Vagina (tissue), 2 donors: ENCODE results near the gene LRFN5. TPM values are rescaled to one million over a fixed set of nuclear protein-coding genes. Genes with fewer than 3 reads are reported as not detected.

Source experiments
- DNase-seq, 2 donors: peaks; one replicate each; pipeline ENCODE4 v3.0.0-alpha.2; 2017; ENCODE audit errors: extremely low spot score in 2 of 2
- H3K27ac ChIP-seq: fragments of 200-600 bp; sonication (generic); one replicate; pipeline ENCODE4 v1.5.1; 2019
- H3K27me3 ChIP-seq: fragments of 200-600 bp; sonication (generic); one replicate; pipeline ENCODE4 v1.5.1; 2019
- H3K36me3 ChIP-seq, 2 donors: fragments of 200-600 bp; sonication (generic); one replicate each; pipeline ENCODE4 v1.5.1; 2017 to 2019
- H3K4me1 ChIP-seq: fragments of 200-600 bp; sonication (generic); one replicate; pipeline ENCODE4 v1.5.1; 2019
- H3K4me3 ChIP-seq, 2 donors: fragments of 200-600 bp; sonication (generic); 1 replicate in 1 of 2; 2 replicates in 1 of 2; pipeline ENCODE4 v1.5.1; 2016 to 2019
- H3K9me3 ChIP-seq: fragments of 200-600 bp; sonication (generic); one replicate; pipeline ENCODE4 v1.5.1; 2019
- POLR2A ChIP-seq, 2 donors: fragments of 450-650 bp; IDR thresholded peaks; one replicate each; pipeline ENCODE4 v1.6.1; 2017; ENCODE audit warnings: antibody characterized with exemption in 2 of 2, mild to moderate bottlenecking in 2 of 2, moderate library complexity in 2 of 2
- POLR2AphosphoS5 ChIP-seq, 2 donors: sonication (generic); formaldehyde crosslinking; IDR thresholded peaks; one replicate each; pipeline ENCODE4 v1.9.0; 2017; ENCODE audit warnings: antibody characterized with exemption in 2 of 2, mild to moderate bottlenecking in 2 of 2, low read depth in 1 of 2; ENCODE audit not compliant: insufficient read depth in 1 of 2
- intact Hi-C: fragments of 100-400 bp; cut with DNase I; formaldehyde crosslinking; loops from one replicate; pipeline ENCODE4 v1.15.1; 2023
- total RNA-seq: library from RNA; depleted of rRNA; stranded (reverse); fragments of >200 nt; gene quantifications from one replicate; pipeline ENCODE4 v1.2.3, GENCODE V29; 2016
- TF ChIP-seq, protein P1 (sequence below), 3 experiments: fragments of 450-650 bp in 2 of 3; fragments of 200-600 bp in 1 of 3; sonication (generic) in 1 of 3; IDR thresholded peaks; one replicate each; pipeline ENCODE4 v1.5.1; 2017 to 2019; ENCODE audit warnings: antibody characterized with exemption in 3 of 3, mild to moderate bottlenecking in 2 of 3, moderate library complexity in 2 of 3

Gene LRFN5
- total RNA-seq, 1 donor from 2014 or later: 197 TPM

DNA sequence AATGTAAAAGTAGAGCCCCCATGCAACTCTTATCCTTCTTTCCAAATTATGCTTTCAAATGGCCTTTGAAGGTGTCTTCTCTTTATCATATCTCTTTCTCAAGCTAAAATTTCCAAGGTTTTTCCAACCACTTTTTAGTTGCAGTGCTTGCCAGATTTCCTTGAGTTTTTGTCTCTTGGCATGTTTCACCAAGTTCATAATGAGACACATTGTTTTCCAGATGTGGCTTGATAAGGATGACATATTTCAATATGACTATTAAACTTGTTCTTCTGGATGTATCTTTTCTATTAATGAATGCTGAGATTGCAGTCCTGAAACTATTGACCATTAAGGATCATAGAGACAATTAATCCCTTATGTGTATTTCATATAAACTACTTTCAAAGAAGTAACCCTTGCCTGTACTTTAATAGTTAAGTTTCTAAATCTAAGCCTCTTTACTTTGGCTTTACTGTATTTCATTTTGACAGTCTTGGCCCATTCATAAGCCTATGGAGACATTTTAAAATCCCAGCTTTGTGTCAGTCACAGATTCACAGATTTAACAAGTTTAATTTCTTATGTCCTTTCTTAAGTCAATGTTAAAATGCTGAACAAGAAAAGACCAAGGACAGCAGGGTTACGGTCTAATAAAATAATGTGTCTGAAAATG, 151.5 kb downstream of the LRFN5 start:
- Histone ChIP-seq H3K4me1 (peaks cover 8% of the 10 kb centered on the region), H3K27me3 (no peaks in the 10 kb centered on the region), H3K9me3 (no peaks in the 10 kb centered on the region), H3K36me3 (no peaks in the 10 kb centered on the region), H3K4me3 (no peak overlapping the region), H3K27ac (no peak overlapping the region)
- TF ChIP-seq POLR2AphosphoS5 (IDR thresholded peaks at IDR 0.05; ENCODE audit: insufficient read depth in 1 of 2, low read depth in 1 of 2) (no peak), POLR2A (IDR thresholded peaks at IDR 0.05) (no peak)
- TF ChIP-seq, protein P1, sequence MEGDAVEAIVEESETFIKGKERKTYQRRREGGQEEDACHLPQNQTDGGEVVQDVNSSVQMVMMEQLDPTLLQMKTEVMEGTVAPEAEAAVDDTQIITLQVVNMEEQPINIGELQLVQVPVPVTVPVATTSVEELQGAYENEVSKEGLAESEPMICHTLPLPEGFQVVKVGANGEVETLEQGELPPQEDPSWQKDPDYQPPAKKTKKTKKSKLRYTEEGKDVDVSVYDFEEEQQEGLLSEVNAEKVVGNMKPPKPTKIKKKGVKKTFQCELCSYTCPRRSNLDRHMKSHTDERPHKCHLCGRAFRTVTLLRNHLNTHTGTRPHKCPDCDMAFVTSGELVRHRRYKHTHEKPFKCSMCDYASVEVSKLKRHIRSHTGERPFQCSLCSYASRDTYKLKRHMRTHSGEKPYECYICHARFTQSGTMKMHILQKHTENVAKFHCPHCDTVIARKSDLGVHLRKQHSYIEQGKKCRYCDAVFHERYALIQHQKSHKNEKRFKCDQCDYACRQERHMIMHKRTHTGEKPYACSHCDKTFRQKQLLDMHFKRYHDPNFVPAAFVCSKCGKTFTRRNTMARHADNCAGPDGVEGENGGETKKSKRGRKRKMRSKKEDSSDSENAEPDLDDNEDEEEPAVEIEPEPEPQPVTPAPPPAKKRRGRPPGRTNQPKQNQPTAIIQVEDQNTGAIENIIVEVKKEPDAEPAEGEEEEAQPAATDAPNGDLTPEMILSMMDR (IDR thresholded peaks at IDR 0.05): no peak
- intact Hi-C loops: no loop called here
- DNase-seq: no peak

DNA sequence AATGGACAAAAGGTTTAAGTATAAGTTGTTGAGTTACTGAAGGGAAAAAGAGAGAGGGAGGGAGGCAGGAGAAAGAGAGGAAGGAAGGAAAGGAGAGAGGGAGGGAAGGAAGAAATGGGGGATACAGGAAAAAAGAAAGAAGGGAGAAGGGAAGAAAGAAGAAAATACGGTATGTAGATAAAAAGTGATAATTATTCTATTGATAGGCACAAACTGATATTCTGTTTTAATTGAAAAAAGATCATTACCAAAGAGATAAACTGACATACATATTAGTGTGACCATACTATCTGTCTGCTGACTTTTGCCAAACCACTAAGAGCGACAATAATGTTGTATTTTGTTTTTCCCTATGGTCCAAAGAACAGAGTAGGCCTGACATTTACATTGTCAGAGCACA, 154.5 kb downstream of the LRFN5 start:
- H3K9me3 ChIP-seq: no peaks in the 10 kb centered on the region
- intact Hi-C loops: no loop called here
- H3K36me3 ChIP-seq: no peaks in the 10 kb centered on the region
- no peaks in the 10 kb centered on the region for H3K27me3 ChIP-seq
- no peak overlapping the region for H3K4me3 ChIP-seq
- TF ChIP-seq POLR2A (IDR thresholded peaks at IDR 0.05) (no peak), POLR2AphosphoS5 (IDR thresholded peaks at IDR 0.05; ENCODE audit: insufficient read depth in 1 of 2, low read depth in 1 of 2) (no peak)
- TF ChIP-seq, protein P1 (IDR thresholded peaks at IDR 0.05): no peak
- no peak for DNase-seq
- no peak overlapping the region for H3K27ac ChIP-seq
- peaks cover 8% of the 10 kb centered on the region for H3K4me1 ChIP-seq

DNA sequence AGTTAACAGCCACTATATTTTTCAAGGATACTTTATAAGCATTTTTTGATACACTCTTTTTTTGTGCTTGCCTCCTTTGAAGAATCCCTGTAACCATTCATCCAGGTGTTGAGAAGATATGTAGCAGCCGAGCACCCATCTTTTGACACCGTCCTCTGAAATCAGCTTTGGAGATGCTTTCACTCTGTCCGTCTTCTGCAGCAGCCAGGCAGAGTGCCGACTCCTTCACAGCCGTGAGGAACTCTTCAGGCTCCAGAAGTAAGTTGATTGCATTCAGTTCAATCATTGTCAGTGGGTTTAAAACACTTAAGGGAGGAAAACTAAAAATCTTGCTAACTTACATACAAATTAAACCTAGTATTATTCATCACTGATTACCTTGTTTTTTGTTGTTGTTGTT, 160.1 kb downstream of the LRFN5 start:
- DNase-seq: no peak
- TF ChIP-seq POLR2A (IDR thresholded peaks at IDR 0.05): no peak
- TF ChIP-seq, protein P1 (IDR thresholded peaks at IDR 0.05): no peak
- H3K27ac ChIP-seq: no peak overlapping the region
- intact Hi-C loops: no loop called here
- H3K36me3 ChIP-seq: no peaks in the 10 kb centered on the region
- no peak overlapping the region for H3K4me3 ChIP-seq
- no peaks in the 10 kb centered on the region for H3K4me1 ChIP-seq
- no peaks in the 10 kb centered on the region for H3K27me3 ChIP-seq
- no peaks in the 10 kb centered on the region for H3K9me3 ChIP-seq

DNA sequence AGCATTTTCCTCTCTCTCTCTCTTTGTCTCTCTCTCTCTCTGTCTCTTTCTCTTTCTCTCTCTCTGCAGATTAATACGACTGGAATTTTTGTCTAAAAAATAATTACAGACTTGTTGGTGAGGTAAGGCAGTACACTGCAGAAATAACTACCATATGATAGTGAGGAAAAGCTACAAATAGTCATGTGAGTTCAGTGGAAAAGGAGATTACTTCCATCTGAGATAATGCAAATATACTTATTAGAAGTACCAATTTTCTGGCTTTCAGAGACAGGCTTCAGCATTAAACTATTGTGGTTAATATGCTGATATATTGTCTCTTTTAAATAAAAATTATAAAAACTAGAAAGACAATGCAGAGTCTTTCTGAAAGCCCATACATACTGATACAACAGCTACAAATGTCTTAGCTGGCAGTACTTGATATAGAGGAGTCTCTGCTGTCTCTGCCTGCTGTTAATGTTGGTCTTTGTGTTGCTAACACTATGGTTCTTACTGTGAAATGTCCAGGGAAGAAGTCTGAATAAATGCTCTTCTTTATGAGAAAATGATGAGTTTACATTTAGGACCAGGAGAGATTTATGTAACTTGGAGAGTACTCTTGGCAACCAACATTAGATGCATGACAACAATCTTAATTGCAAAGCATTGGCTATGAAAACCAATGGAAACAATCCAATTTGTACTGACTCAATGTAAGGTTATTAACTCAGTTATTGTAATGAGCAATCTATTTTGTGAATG, 167.0 kb downstream of the LRFN5 start:
- DNase-seq: no peak
- Histone ChIP-seq H3K27me3 (no peaks in the 10 kb centered on the region), H3K27ac (no peak overlapping the region), H3K4me1 (no peaks in the 10 kb centered on the region), H3K4me3 (no peak overlapping the region), H3K36me3 (no peaks in the 10 kb centered on the region), H3K9me3 (no peaks in the 10 kb centered on the region)
- TF ChIP-seq, protein P1 (IDR thresholded peaks at IDR 0.05): no peak
- TF ChIP-seq POLR2A (IDR thresholded peaks at IDR 0.05) (no peak), POLR2AphosphoS5 (IDR thresholded peaks at IDR 0.05; ENCODE audit: insufficient read depth in 1 of 2, low read depth in 1 of 2) (no peak)
- intact Hi-C loops: no loop called here

DNA sequence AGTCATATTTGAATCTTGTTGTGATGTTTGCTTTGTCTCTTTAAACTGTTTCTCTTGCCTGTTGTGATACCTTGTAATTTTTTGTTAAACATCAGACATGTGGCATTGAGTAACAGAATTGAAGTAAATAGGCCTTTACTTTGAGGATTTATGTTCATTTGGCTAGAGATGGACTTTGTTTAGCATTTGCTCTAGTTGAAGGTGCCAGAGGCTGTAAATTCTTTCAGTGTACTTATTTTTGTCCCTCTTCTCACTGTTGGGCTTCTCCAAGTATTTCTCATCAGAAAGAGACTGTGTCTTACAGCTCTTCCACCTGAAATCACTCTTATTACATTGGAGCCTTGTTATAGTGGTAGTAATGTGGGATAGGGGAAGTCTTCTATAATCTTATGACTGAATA, 175.8 kb downstream of the LRFN5 start:
- Histone ChIP-seq H3K27me3 (no peaks in the 10 kb centered on the region), H3K9me3 (no peaks in the 10 kb centered on the region), H3K36me3 (no peaks in the 10 kb centered on the region), H3K4me1 (no peaks in the 10 kb centered on the region), H3K4me3 (no peak overlapping the region), H3K27ac (no peak overlapping the region)
- no peak for DNase-seq
- intact Hi-C loops: no loop called here
- TF ChIP-seq, protein P1 (IDR thresholded peaks at IDR 0.05): no peak
- TF ChIP-seq POLR2AphosphoS5 (IDR thresholded peaks at IDR 0.05; ENCODE audit: insufficient read depth in 1 of 2, low read depth in 1 of 2) (no peak), POLR2A (IDR thresholded peaks at IDR 0.05) (no peak)
